ENCODE measurements around the gene AUTS2. TPM values are rescaled to one million over a fixed set of nuclear protein-coding genes. Genes with fewer than 3 reads are reported as not detected.

AUTS2 gene
- total and polyA plus RNA-seq, 2 of the 8 experiments (the other 6 are each of a cell fraction or from before 2014, with no cell fraction given): 25.9 to 101 TPM

- no peak overlapping the region for H3K4me2 ChIP-seq (ENCODE audit: insufficient read depth in 1 of 2, low read depth in 2 of 2, low read length in 2 of 2)
- no peaks in the 10 kb centered on the region for H3K79me1 ChIP-seq (ENCODE audit: low read depth, low read length)
- H3K9me3 ChIP-seq (ENCODE audit: insufficient read depth in 2 of 2, low read depth in 1 of 2, low read length in 1 of 2): no peaks in the 10 kb centered on the region
- H2BK20ac ChIP-seq (ENCODE audit: low read length): no peak overlapping the region
- no peak overlapping the region for H3K27ac ChIP-seq (ENCODE audit: low read depth, low read length)
- H3K4me1 ChIP-seq (replicated peaks in 1 of 4; ENCODE audit: control insufficient read depth in 3 of 4, insufficient read depth in 4 of 4, low read length in 3 of 4): peaks cover 0 to 6% (median 5%) of the 10 kb centered on the region in 4 experiments; a peak in 4 of 7 replicates
- H3K36me3 ChIP-seq (ENCODE audit: control insufficient read depth in 2 of 4, insufficient read depth in 4 of 4, low read length in 3 of 4): no peaks in the 10 kb centered on the region
- no peaks in the 10 kb centered on the region for H3K79me2 ChIP-seq (ENCODE audit: control insufficient read depth in 1 of 2, insufficient read depth in 2 of 2, low read length in 2 of 2)
- H3K27me3 ChIP-seq (replicated peaks in 1 of 4; ENCODE audit: control insufficient read depth in 3 of 4, extremely low read depth in 1 of 4, insufficient read depth in 3 of 4, low read length in 3 of 4): no peaks in the 10 kb centered on the region
- DNase-seq (ENCODE audit: low read depth in 1 of 2, low spot score in 2 of 2) (no peak), FAIRE-seq (no peak)
- no peak overlapping the region for H2BK5ac ChIP-seq (ENCODE audit: low read depth, low read length)
- H3K23me2 ChIP-seq (ENCODE audit: low read depth, low read length): no peaks in the 10 kb centered on the region
- H4K91ac ChIP-seq (replicated peaks; ENCODE audit: insufficient read length, low read length): no peak overlapping the region
- H2BK120ac ChIP-seq (replicated peaks; ENCODE audit: low read depth, low read length): no peak overlapping the region
- no peak overlapping the region for H2BK12ac ChIP-seq (ENCODE audit: low read depth, low read length)
- H3K56ac ChIP-seq (replicated peaks; ENCODE audit: insufficient read length, low read depth, low read length): no peak overlapping the region
- H2BK15ac ChIP-seq (ENCODE audit: low read length): no peak overlapping the region
- no peak for TF ChIP-seq SP1 (IDR thresholded peaks at IDR 0.05; ENCODE audit: low read depth, low read length)
- TF ChIP-seq SAP30 (IDR thresholded peaks at IDR 0.05; ENCODE audit: insufficient read depth, insufficient replicate concordance, low read length): no peak
- TF ChIP-seq ATF3 (IDR thresholded peaks at IDR 0.05; ENCODE audit: insufficient read depth, low read depth, low read length): no peak
- TF ChIP-seq KDM1A (IDR thresholded peaks at IDR 0.05; ENCODE audit: borderline replicate concordance, low read length): no peak
- no peak for TF ChIP-seq TEAD4 (IDR thresholded peaks at IDR 0.05; ENCODE audit: low read depth, low read length)
- TF ChIP-seq CBX5 (IDR thresholded peaks at IDR 0.05; ENCODE audit: low read depth, low read length): no peak
- no peak for TF ChIP-seq RXRA (IDR thresholded peaks at IDR 0.05; ENCODE audit: insufficient read depth, low read depth, low read length)
- no peak for TF ChIP-seq SIN3A (conservative IDR thresholded peaks at IDR 0.05 in 1 of 2, IDR thresholded peaks at IDR 0.05 in 1 of 2; ENCODE audit: low read depth in 1 of 2, low read length in 2 of 2)
- TF ChIP-seq ZNF274 (IDR thresholded peaks at IDR 0.05; ENCODE audit: borderline replicate concordance, extremely low read depth, low read length): no peak
- H3K4me3 ChIP-seq (ENCODE audit: extremely low read depth in 1 of 4, insufficient read depth in 2 of 4, low read depth in 3 of 4, low read length in 4 of 4): no peak overlapping the region
- no peak overlapping the region for H3K18ac ChIP-seq (ENCODE audit: extremely low read depth, low read length)
- WGBS, 2 experiments (ENCODE audit: extremely low coverage in 1 of 2, insufficient coverage in 1 of 2, insufficient read length in 1 of 2, insufficient replicate concordance in 2 of 2, low coverage in 1 of 2, low lambda C conversion rate in 2 of 2, missing lambda C conversion rate in 1 of 2): 64% methylated on average over 4 of the region's 4 CpGs; no CpG with 5 or more reads in 1 of the 2 experiments
- no peak overlapping the region for H4K8ac ChIP-seq (ENCODE audit: extremely low read depth, insufficient read depth, low read length)
- H3K14ac ChIP-seq (ENCODE audit: insufficient read length): no peak overlapping the region
- H3K23ac ChIP-seq (ENCODE audit: insufficient read length): no peak overlapping the region
- no peak overlapping the region for H3K9ac ChIP-seq (replicated peaks in 1 of 4; ENCODE audit: extremely low read depth in 1 of 4, low read depth in 3 of 4, low read length in 3 of 4)
- POLR2A ChIA-PET (ENCODE audit: partially characterized antibody): no interaction called here
- H2AK5ac ChIP-seq (ENCODE audit: low read depth, low read length): no peak overlapping the region
- H2AFZ ChIP-seq (ENCODE audit: low read length): no peak overlapping the region
- H4K20me1 ChIP-seq (replicated peaks in 1 of 2; ENCODE audit: control insufficient read depth in 1 of 2, insufficient read depth in 2 of 2, low read length in 2 of 2): no peaks in the 10 kb centered on the region
- CTCF ChIA-PET (ENCODE audit: partially characterized antibody): interaction anchor here (1.2 to 1.7 kb wide), 2 partner anchors 9 to 90 kb away, joined by 3 to 5 read pairs; no protein-coding TSS in a partner anchor
- no peak overlapping the region for H4K5ac ChIP-seq (ENCODE audit: insufficient read length, low read depth, low read length)
- no peak overlapping the region for H3K4ac ChIP-seq (replicated peaks; ENCODE audit: insufficient read length, low read depth, low read length)
Measured at GRCh38 chr7:70031245-70031644, 433.0 kb downstream of the AUTS2 start.
